Liver (tissue), 9 donors: ENCODE measurements around the gene SMOC2. TPM values are rescaled to one million over a fixed set of nuclear protein-coding genes. Genes with fewer than 3 reads are reported as not detected.

ENCODE experiments used
- DNase-seq: peaks from one replicate; pipeline ENCODE4 v3.0.0-alpha.2; 2017; ENCODE audit warnings: low spot score
- H3K27ac ChIP-seq, 2 donors: one replicate each; pipeline ENCODE4 v1.7.0; 2013; ENCODE audit warnings: inconsistent platforms in 2 of 2, low read length in 2 of 2, control low read depth in 1 of 2, low read depth in 1 of 2, mild to moderate bottlenecking in 1 of 2
- H3K27me3 ChIP-seq, 4 donors: one replicate each; pipeline versions ENCODE4 v1.6.1 to v1.7.0; 2013; ENCODE audit warnings: low read length in 3 of 4, inconsistent platforms in 1 of 4, mild to moderate bottlenecking in 1 of 4, moderate library complexity in 1 of 4; ENCODE audit not compliant: control insufficient read depth in 4 of 4, insufficient read depth in 4 of 4
- H3K36me3 ChIP-seq, 4 donors: one replicate each; pipeline versions ENCODE4 v1.6.1 to v1.7.0; 2013; ENCODE audit warnings: low read length in 3 of 4, mild to moderate bottlenecking in 3 of 4, low read depth in 1 of 4, moderate library complexity in 1 of 4; ENCODE audit not compliant: control insufficient read depth in 4 of 4, insufficient read depth in 3 of 4
- H3K4me1 ChIP-seq, 4 donors: one replicate each; pipeline versions ENCODE4 v1.6.1 to v1.7.0; 2013; ENCODE audit warnings: low read length in 3 of 4, mild to moderate bottlenecking in 3 of 4, moderate library complexity in 1 of 4; ENCODE audit not compliant: control insufficient read depth in 4 of 4, insufficient read depth in 4 of 4
- H3K4me3 ChIP-seq, 3 donors: one replicate each; pipeline versions ENCODE4 v1.6.1 to v1.7.0; 2013; ENCODE audit warnings: low read length in 3 of 3, control low read depth in 1 of 3, low read depth in 1 of 3, mild to moderate bottlenecking in 1 of 3
- H3K9ac ChIP-seq, 2 donors: one replicate each; pipeline ENCODE4 v1.7.0; 2013; ENCODE audit warnings: low read length in 2 of 2, mild to moderate bottlenecking in 2 of 2, moderate library complexity in 2 of 2, control low read depth in 1 of 2, low read depth in 1 of 2
- H3K9me3 ChIP-seq, 4 donors: one replicate each; pipeline versions ENCODE4 v1.6.1 to v1.7.0; 2013; ENCODE audit warnings: low read length in 3 of 4; ENCODE audit not compliant: control insufficient read depth in 4 of 4
- EGR1 ChIP-seq, 2 donors: IDR thresholded peaks; 2 replicates each; pipeline ENCODE4 v1.6.1; 2016 to 2018; ENCODE audit warnings: antibody characterized with exemption in 2 of 2, low read depth in 2 of 2
- FOXA2 ChIP-seq: IDR thresholded peaks from 2 replicates; pipeline ENCODE4 v1.6.1; 2016; ENCODE audit warnings: antibody characterized with exemption
- HNF4A ChIP-seq, 2 donors: conservative IDR thresholded peaks; 2 replicates each; pipeline ENCODE4 v1.6.1; 2016; ENCODE audit warnings: antibody characterized with exemption in 2 of 2, mild to moderate bottlenecking in 2 of 2
- HNF4G ChIP-seq: IDR thresholded peaks from 2 replicates; pipeline ENCODE4 v1.6.1; 2016; ENCODE audit warnings: antibody characterized with exemption
- JUND ChIP-seq, 2 donors: IDR thresholded peaks; 2 replicates each; pipeline ENCODE4 v1.6.1; 2016; ENCODE audit warnings: antibody characterized with exemption in 2 of 2
- MAX ChIP-seq: IDR thresholded peaks from 2 replicates; pipeline ENCODE4 v1.6.1; 2016; ENCODE audit warnings: antibody characterized with exemption
- NR2F2 ChIP-seq: IDR thresholded peaks from 2 replicates; pipeline ENCODE4 v1.6.1; 2016; ENCODE audit warnings: antibody characterized with exemption
- RAD21 ChIP-seq, 2 donors: IDR thresholded peaks; 2 replicates each; pipeline ENCODE4 v1.6.1; 2016; ENCODE audit warnings: antibody characterized with exemption in 2 of 2, mild to moderate bottlenecking in 2 of 2
- RXRA ChIP-seq, 2 donors: IDR thresholded peaks; 2 replicates each; pipeline ENCODE4 v1.6.1; 2017 to 2018; ENCODE audit warnings: antibody characterized with exemption in 2 of 2, mild to moderate bottlenecking in 1 of 2
- SP1 ChIP-seq: IDR thresholded peaks from 2 replicates; pipeline ENCODE4 v1.6.1; 2018; ENCODE audit warnings: antibody characterized with exemption, mild to moderate bottlenecking
- TAF1 ChIP-seq: conservative IDR thresholded peaks from 2 replicates; pipeline ENCODE4 v1.6.1; 2016; ENCODE audit warnings: antibody characterized with exemption, mild to moderate bottlenecking
- WGBS: extraction: QIAGEN DNeasy Blood & Tissue Kit; methylation state at CpG from one replicate; pipeline ENCODE4 v1.1.7; 2013; 5-methylcytosine and 5-hydroxymethylcytosine counted together
- polyA plus RNA-seq, 2 donors: library from polyadenylated mRNA; stranded (reverse) in 1 of 2; unstranded in 1 of 2; fragments of 200-250 nt in 1 of 2; fragments of >200 nt in 1 of 2; fragmentation: Nextera tagmentation in 1 of 2; extraction: Ambion mirVana in 1 of 2; gene quantifications; one replicate each; pipeline versions ENCODE4 v1.2.1 to v1.2.3, GENCODE V29; 2013 to 2015
- total RNA-seq, 2 donors: library from RNA; depleted of rRNA; stranded (reverse); fragments of >200 nt; gene quantifications; one replicate each; pipeline ENCODE4 v1.2.3, GENCODE V29; 2014
- TF ChIP-seq, protein P1 (sequence below): IDR thresholded peaks from 2 replicates; pipeline ENCODE4 v1.6.1; 2016; ENCODE audit warnings: antibody characterized with exemption, mild to moderate bottlenecking
- TF ChIP-seq, protein P2 (sequence below): IDR thresholded peaks from 2 replicates; pipeline ENCODE4 v1.6.1; 2016; ENCODE audit warnings: antibody characterized with exemption
- TF ChIP-seq, protein P3 (sequence below): IDR thresholded peaks from 2 replicates; pipeline ENCODE4 v1.6.1; 2016; ENCODE audit warnings: antibody characterized with exemption
- TF ChIP-seq, protein P4 (sequence below): fragments of 150-350 bp; IDR thresholded peaks from 2 replicates; pipeline ENCODE4 v1.5.1; 2017; ENCODE audit warnings: improper control_type of control experiment, low read depth, low read length; ENCODE audit not compliant: missing input control
- donor health status: healthy.
- donor health status: healthy.
- donor health status: healthy.
- donor health status: healthy.
- donor health status: healthy.

Gene SMOC2
- total and polyA plus RNA-seq, 4 donors = 0.23 to 1.9 (median 1.1) TPM

DNA sequence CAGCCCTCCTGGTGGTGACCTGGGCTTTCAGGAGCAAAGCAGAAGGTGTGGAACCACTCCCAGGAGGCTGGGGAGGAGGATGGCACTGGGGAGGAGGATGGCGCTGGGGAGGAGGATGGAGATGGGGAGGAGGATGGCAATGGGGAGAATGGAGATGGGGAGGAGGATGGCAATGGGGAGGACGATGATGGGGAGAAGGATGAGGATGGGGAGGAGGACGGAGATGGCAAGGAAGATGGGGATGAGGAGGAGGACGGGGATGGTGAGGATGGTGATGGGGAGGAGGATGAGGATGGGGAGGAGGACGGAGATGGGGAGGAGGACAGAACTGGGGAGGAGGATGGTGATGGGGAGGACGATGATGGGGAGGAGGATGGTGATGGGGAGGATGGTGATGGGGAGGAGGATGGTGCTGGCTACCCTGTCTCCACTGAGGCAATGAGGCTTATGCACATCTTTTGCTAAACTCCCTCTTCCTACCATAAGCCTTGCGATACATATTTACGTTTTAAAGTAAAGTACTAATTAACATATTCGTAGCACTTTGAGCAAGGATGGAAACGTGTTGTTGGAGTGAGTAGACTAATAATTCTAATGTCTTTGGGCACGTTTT lies 7.4 kb downstream of the SMOC2 start:
- WGBS = 75% methylated on average over 11 of the region's 11 CpGs
- H3K4me1 ChIP-seq = no peaks in the 10 kb centered on the region
- H3K27ac ChIP-seq = no peak overlapping the region
- no peaks in the 10 kb centered on the region for H3K36me3 ChIP-seq
- H3K9me3 ChIP-seq = no peaks in the 10 kb centered on the region
- no peak overlapping the region for H3K9ac ChIP-seq
- no peak for TF ChIP-seq JUND (IDR thresholded peaks at IDR 0.05)
- no peak for TF ChIP-seq RXRA (IDR thresholded peaks at IDR 0.05)
- no peak for TF ChIP-seq NR2F2
- no peak for TF ChIP-seq TAF1
- no peak for TF ChIP-seq RAD21 (IDR thresholded peaks at IDR 0.05)
- peaks cover 0 to 11% (median 1%) of the 10 kb centered on the region in 4 donors for H3K27me3 ChIP-seq
- no peak for DNase-seq
- H3K4me3 ChIP-seq = no peak overlapping the region

DNA sequence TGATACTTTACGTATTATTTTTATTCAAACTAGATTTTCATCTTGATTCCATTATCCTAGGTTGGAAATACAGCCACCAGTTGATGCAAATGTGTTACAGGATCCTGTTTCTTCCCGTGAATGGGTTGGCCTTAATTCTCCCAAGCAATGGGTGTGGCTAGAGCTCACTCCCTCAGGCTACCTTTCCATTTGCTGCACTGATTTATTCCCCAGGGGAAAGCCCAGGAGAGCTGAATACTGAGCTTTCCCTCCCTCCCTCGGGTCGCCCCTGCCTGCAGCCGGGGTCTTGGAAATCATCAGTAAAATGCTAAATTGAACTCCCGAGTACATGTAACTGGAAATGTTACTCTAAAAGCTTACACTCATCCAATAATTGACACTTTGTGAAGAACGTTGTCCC lies 9.9 kb downstream of the SMOC2 start:
- H3K4me3 ChIP-seq = no peak overlapping the region
- H3K4me1 ChIP-seq = no peaks in the 10 kb centered on the region
- no peak overlapping the region for H3K27ac ChIP-seq
- H3K9me3 ChIP-seq = no peaks in the 10 kb centered on the region
- WGBS = 55% methylated on average over 7 of the region's 7 CpGs
- DNase-seq = no peak
- no peak overlapping the region for H3K9ac ChIP-seq
- no peak for TF ChIP-seq HNF4A (conservative IDR thresholded peaks at IDR 0.05)
- H3K27me3 ChIP-seq = peaks cover 0 to 5% (median 0%) of the 10 kb centered on the region in 4 donors
- no peaks in the 10 kb centered on the region for H3K36me3 ChIP-seq

DNA sequence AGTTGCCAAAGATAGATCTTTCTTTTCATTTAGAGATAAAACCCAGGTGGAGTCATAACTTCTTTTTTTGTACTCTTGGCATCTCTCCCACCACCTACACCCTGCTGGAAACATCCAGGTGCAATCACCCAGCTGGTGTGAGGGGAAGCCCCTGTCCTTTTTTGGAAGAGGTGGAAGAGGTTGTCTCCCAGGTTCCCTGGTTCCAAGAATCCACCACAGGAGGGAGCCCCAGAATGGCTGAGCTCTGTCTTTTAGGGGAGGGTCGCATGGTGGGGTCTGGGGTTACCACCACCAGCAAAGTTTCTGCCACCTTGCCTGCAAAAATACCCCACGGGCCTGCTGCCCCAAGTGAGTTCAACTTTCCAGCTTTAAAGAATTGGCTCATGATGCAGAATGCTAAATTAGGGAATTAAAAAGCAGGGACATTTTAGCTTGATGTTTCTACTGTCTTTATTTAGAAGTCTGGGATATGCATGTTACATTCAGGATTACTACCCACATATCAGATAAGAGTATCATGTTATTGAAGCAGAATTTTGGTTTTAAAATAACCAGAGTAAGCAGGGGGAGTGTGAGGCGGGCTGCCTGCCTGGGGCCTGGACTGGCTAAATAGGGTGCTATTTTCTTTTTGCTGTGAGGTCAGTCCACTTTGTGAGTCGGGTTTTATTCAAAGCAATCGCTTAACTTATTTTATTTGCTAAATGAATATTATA lies 11.0 kb downstream of the SMOC2 start:
- H3K9me3 ChIP-seq = no peaks in the 10 kb centered on the region
- H3K27ac ChIP-seq = no peak overlapping the region
- DNase-seq = no peak
- no peaks in the 10 kb centered on the region for H3K36me3 ChIP-seq
- WGBS = 58% methylated on average over 5 of the region's 5 CpGs
- TF ChIP-seq, protein P1, sequence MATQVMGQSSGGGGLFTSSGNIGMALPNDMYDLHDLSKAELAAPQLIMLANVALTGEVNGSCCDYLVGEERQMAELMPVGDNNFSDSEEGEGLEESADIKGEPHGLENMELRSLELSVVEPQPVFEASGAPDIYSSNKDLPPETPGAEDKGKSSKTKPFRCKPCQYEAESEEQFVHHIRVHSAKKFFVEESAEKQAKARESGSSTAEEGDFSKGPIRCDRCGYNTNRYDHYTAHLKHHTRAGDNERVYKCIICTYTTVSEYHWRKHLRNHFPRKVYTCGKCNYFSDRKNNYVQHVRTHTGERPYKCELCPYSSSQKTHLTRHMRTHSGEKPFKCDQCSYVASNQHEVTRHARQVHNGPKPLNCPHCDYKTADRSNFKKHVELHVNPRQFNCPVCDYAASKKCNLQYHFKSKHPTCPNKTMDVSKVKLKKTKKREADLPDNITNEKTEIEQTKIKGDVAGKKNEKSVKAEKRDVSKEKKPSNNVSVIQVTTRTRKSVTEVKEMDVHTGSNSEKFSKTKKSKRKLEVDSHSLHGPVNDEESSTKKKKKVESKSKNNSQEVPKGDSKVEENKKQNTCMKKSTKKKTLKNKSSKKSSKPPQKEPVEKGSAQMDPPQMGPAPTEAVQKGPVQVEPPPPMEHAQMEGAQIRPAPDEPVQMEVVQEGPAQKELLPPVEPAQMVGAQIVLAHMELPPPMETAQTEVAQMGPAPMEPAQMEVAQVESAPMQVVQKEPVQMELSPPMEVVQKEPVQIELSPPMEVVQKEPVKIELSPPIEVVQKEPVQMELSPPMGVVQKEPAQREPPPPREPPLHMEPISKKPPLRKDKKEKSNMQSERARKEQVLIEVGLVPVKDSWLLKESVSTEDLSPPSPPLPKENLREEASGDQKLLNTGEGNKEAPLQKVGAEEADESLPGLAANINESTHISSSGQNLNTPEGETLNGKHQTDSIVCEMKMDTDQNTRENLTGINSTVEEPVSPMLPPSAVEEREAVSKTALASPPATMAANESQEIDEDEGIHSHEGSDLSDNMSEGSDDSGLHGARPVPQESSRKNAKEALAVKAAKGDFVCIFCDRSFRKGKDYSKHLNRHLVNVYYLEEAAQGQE = no peak
- TF ChIP-seq, protein P2, sequence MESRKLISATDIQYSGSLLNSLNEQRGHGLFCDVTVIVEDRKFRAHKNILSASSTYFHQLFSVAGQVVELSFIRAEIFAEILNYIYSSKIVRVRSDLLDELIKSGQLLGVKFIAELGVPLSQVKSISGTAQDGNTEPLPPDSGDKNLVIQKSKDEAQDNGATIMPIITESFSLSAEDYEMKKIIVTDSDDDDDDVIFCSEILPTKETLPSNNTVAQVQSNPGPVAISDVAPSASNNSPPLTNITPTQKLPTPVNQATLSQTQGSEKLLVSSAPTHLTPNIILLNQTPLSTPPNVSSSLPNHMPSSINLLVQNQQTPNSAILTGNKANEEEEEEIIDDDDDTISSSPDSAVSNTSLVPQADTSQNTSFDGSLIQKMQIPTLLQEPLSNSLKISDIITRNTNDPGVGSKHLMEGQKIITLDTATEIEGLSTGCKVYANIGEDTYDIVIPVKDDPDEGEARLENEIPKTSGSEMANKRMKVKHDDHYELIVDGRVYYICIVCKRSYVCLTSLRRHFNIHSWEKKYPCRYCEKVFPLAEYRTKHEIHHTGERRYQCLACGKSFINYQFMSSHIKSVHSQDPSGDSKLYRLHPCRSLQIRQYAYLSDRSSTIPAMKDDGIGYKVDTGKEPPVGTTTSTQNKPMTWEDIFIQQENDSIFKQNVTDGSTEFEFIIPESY = no peak
- TF ChIP-seq, protein P3, sequence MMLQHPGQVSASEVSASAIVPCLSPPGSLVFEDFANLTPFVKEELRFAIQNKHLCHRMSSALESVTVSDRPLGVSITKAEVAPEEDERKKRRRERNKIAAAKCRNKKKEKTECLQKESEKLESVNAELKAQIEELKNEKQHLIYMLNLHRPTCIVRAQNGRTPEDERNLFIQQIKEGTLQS = no peak
- TF ChIP-seq TAF1 (no peak), EGR1 (IDR thresholded peaks at IDR 0.05; ENCODE audit: low read depth in 2 of 2) (no peak), SP1 (no peak), HNF4G (no peak), JUND (IDR thresholded peaks at IDR 0.05) (no peak), MAX (no peak), RAD21 (IDR thresholded peaks at IDR 0.05) (no peak), HNF4A (conservative IDR thresholded peaks at IDR 0.05) (no peak), FOXA2 (no peak)
- TF ChIP-seq, protein P4, sequence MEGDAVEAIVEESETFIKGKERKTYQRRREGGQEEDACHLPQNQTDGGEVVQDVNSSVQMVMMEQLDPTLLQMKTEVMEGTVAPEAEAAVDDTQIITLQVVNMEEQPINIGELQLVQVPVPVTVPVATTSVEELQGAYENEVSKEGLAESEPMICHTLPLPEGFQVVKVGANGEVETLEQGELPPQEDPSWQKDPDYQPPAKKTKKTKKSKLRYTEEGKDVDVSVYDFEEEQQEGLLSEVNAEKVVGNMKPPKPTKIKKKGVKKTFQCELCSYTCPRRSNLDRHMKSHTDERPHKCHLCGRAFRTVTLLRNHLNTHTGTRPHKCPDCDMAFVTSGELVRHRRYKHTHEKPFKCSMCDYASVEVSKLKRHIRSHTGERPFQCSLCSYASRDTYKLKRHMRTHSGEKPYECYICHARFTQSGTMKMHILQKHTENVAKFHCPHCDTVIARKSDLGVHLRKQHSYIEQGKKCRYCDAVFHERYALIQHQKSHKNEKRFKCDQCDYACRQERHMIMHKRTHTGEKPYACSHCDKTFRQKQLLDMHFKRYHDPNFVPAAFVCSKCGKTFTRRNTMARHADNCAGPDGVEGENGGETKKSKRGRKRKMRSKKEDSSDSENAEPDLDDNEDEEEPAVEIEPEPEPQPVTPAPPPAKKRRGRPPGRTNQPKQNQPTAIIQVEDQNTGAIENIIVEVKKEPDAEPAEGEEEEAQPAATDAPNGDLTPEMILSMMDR = no peak
- H3K27me3 ChIP-seq = peaks cover 0 to 5% (median 0%) of the 10 kb centered on the region in 4 donors
- H3K9ac ChIP-seq = no peak overlapping the region
- no peak overlapping the region for H3K4me3 ChIP-seq
- H3K4me1 ChIP-seq = no peaks in the 10 kb centered on the region
